SIG-M5 (cell line): ENCODE measurements around the gene UNC80.

ENCODE experiments used
- DNase-seq: peaks from one replicate; lab custom pipeline; 2025; lab: John Stamatoyannopoulos, UW

The UNC80 gene

GRCh38 chr2:209974576-209974975, 202.9 kb downstream of the UNC80 start:
- DNase-seq, result no peak

GRCh38 chr2:209976698-209977385, 205.2 kb downstream of the UNC80 start:
- no peak for DNase-seq

GRCh38 chr2:209977386-209978239, 206.0 kb downstream of the UNC80 start:
- no peak for DNase-seq

GRCh38 chr2:209984291-209984690, 212.7 kb downstream of the UNC80 start:
- DNase-seq, result no peak

- peak; percentile 56 for DNase-seq
These were observed 214.2 kb downstream of the UNC80 start for GRCh38 chr2:209985874-209986273.

- DNase-seq, result no peak
These were observed 214.8 kb downstream of the UNC80 start for GRCh38 chr2:209986415-209986814.

- DNase-seq, result no peak
These were observed 216.4 kb downstream of the UNC80 start for GRCh38 chr2:209988010-209988409.

GRCh38 chr2:209990838-209991237, 219.2 kb downstream of the UNC80 start:
- no peak for DNase-seq

GRCh38 chr2:209993968-209994367, 222.3 kb downstream of the UNC80 start:
- DNase-seq, result no peak

GRCh38 chr2:209998596-209998995, 227.0 kb downstream of the UNC80 start:
- no peak for DNase-seq

GRCh38 chr2:210000464-210001324, 229.1 kb downstream of the UNC80 start:
- no peak for DNase-seq

- DNase-seq, result peak; percentile 74
These were observed 230.8 kb downstream of the UNC80 start, which contains the start of gene RPE for GRCh38 chr2:210002158-210003157. Gene RPE (plus strand): TSS chr2:210002638. CDS start chr2:210002662, 24 bp downstream.

- DNase-seq, result peak; percentile 83
These were observed 231.7 kb downstream of the UNC80 start for GRCh38 chr2:210003359-210003758.

GRCh38 chr2:210004881-210005280, 233.2 kb downstream of the UNC80 start:
- no peak for DNase-seq

GRCh38 chr2:210007895-210008294, 236.3 kb downstream of the UNC80 start:
- DNase-seq, result no peak

GRCh38 chr2:210009126-210009525, 237.5 kb downstream of the UNC80 start:
- DNase-seq, result no peak

- DNase-seq, result no peak
These were observed 238.3 kb downstream of the UNC80 start for GRCh38 chr2:210009896-210010295.

- no peak for DNase-seq
These were observed 248.5 kb downstream of the UNC80 start for GRCh38 chr2:210020138-210020537.

GRCh38 chr2:210022824-210023223, 251.2 kb downstream of the UNC80 start:
- DNase-seq, result no peak

GRCh38 chr2:210027608-210028007, 256.0 kb downstream of the UNC80 start:
- DNase-seq, result no peak

GRCh38 chr2:210028178-210028577, 256.5 kb downstream of the UNC80 start:
- DNase-seq, result no peak
